ENCODE data around the gene TFDP3.

Gene TFDP3
- 0 to 0.33 (median 0) reads per million in 17 experiments for total RNA-seq

GRCh38 chrX:133218329-133218728 lies at the start of gene TFDP3:
TSS of gene TFDP3 (minus strand) at chrX:133218354. CDS start at chrX:133218259, 95 bp downstream.
- DNase-seq, result no peak

- no peak for DNase-seq
Measured at GRCh38 chrX:133267621-133268020, 49.5 kb upstream of the TFDP3 start.

GRCh38 chrX:133265331-133265730 lies 47.2 kb upstream of the TFDP3 start:
- DNase-seq, result no peak

- DNase-seq, result no peak
Measured at GRCh38 chrX:133258481-133258880, 40.3 kb upstream of the TFDP3 start.

- DNase-seq, result no peak
Measured at GRCh38 chrX:133254666-133255065, 36.5 kb upstream of the TFDP3 start.

GRCh38 chrX:133251204-133251603 lies 33.0 kb upstream of the TFDP3 start:
- DNase-seq, result no peak

GRCh38 chrX:133250184-133251100 lies 32.3 kb upstream of the TFDP3 start:
- DNase-seq, result no peak

- no peak for DNase-seq
Measured at GRCh38 chrX:133249266-133250058, 31.3 kb upstream of the TFDP3 start.

GRCh38 chrX:133248177-133248576 lies 30.0 kb upstream of the TFDP3 start:
- DNase-seq, result no peak

GRCh38 chrX:133246921-133247320 lies 28.8 kb upstream of the TFDP3 start:
- DNase-seq, result no peak

GRCh38 chrX:133235830-133236229 lies 17.7 kb upstream of the TFDP3 start:
- no peak for DNase-seq

- no peak for DNase-seq
Measured at GRCh38 chrX:133232331-133232730, 14.2 kb upstream of the TFDP3 start.

- DNase-seq, result no peak
Measured at GRCh38 chrX:133229361-133229760, 11.2 kb upstream of the TFDP3 start.

GRCh38 chrX:133215747-133216146 lies 2.4 kb downstream of the TFDP3 start:
- DNase-seq, result peak in 2 of 4 experiments; percentile 1 to 11

GRCh38 chrX:133215017-133215416 lies 3.1 kb downstream of the TFDP3 start:
- DNase-seq, result no peak

GRCh38 chrX:133214301-133214700 lies 3.9 kb downstream of the TFDP3 start:
- DNase-seq, result no peak

GRCh38 chrX:133213117-133213516 lies 5.0 kb downstream of the TFDP3 start:
- no peak for DNase-seq

- DNase-seq, result no peak
Measured at GRCh38 chrX:133207751-133208150, 10.4 kb downstream of the TFDP3 start.

GRCh38 chrX:133191739-133192039 lies 26.5 kb downstream of the TFDP3 start:
- DNase-seq, result no peak

GRCh38 chrX:133190877-133191738 lies 27.0 kb downstream of the TFDP3 start:
- DNase-seq, result no peak

- no peak for DNase-seq
Measured at GRCh38 chrX:133189195-133189594, 29.0 kb downstream of the TFDP3 start.

GRCh38 chrX:133188631-133189030 lies 29.5 kb downstream of the TFDP3 start:
- DNase-seq, result no peak

GRCh38 chrX:133185938-133186337 lies 32.2 kb downstream of the TFDP3 start:
- no peak for DNase-seq

Data from suppressor macrophage (primary cell).